ENCODE data around the gene POLDIP2. TPM values are rescaled to one million over a fixed set of nuclear protein-coding genes. Genes with fewer than 3 reads are reported as not detected.
"Not testable (repeated sequence)": the region's sequence is repeated elsewhere in the genome, so short reads cannot be mapped to it uniquely, and the experiment has no call there.

Gene POLDIP2
- polyA plus RNA-seq, 1 of the 3 experiments (the other 2 are of a cell fraction), result 98.1 TPM

DNA sequence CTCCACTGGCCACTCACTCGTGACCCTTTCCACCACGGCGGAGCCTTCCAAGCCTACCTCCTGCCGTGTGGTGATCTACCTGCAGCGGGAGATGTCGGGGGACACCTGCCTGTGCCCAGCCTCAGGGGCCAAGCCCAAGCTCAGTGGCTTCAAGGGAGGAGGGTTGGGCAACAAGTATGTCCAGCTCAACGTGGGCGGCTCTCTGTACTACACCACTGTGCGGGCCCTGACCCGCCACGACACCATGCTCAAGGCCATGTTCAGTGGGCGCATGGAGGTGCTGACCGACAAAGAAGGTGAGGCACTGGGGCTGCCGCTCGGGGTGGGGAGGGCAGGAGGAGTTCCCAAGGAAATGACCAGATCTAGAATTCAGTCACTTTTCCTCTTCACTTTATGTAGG, 17.9 kb downstream of the POLDIP2 start:
- Histone ChIP-seq H4K20me1 (ENCODE audit: insufficient read depth) (peaks cover 27% of the 10 kb centered on the region; the same call in 1 of the 2 replicates), H3K4me1 (ENCODE audit: control insufficient read depth in 1 of 2, insufficient read depth in 2 of 2, low read depth in 1 of 2, low read length in 1 of 2) (peaks cover 1 to 14% of the 10 kb centered on the region in 2 experiments; a peak in 2 of 4 replicates), H3F3A (replicated peaks; ENCODE audit: insufficient read depth) (peaks cover 19% of the 10 kb centered on the region), H3K4me3 (ENCODE audit: low read depth in 2 of 2, low read length in 1 of 2) (no peak overlapping the region), H3K36me3 (replicated peaks in 1 of 2; ENCODE audit: control insufficient read depth in 1 of 2, insufficient read depth in 2 of 2, low read length in 1 of 2) (peaks cover 42 to 50% of the 10 kb centered on the region in 2 experiments), H3K27ac (ENCODE audit: low read depth in 2 of 2, low read length in 1 of 2) (no peak overlapping the region), H2AFZ (ENCODE audit: low read depth) (no peak overlapping the region), H3K9me3 (no peaks in the 10 kb centered on the region), H3K27me3 (ENCODE audit: insufficient read depth) (no peaks in the 10 kb centered on the region), H3K9me2 (no peaks in the 10 kb centered on the region), H3K9ac (no peak overlapping the region), H3K79me2 (ENCODE audit: insufficient read depth) (peaks cover 63% of the 10 kb centered on the region), H3K4me2 (no peak overlapping the region)
- POLR2A ChIA-PET, result no interaction called here
- TF ChIP-seq MEF2A (IDR thresholded peaks at IDR 0.05; ENCODE audit: borderline replicate concordance, low read depth) (no peak), MXI1 (IDR thresholded peaks at IDR 0.05; ENCODE audit: low read depth, low read length) (no peak), FOSL2 (IDR thresholded peaks at IDR 0.05; ENCODE audit: borderline replicate concordance, low read depth) (no peak), CHD2 (IDR thresholded peaks at IDR 0.05; ENCODE audit: low read length, partially characterized antibody) (no peak), GABPA (IDR thresholded peaks at IDR 0.05; ENCODE audit: low read depth) (no peak), TEAD4 (IDR thresholded peaks at IDR 0.05; ENCODE audit: borderline replicate concordance, insufficient read depth) (no peak), SMC3 (IDR thresholded peaks at IDR 0.05; ENCODE audit: low read depth, low read length) (no peak), SIN3A (IDR thresholded peaks at IDR 0.05; ENCODE audit: borderline replicate concordance, low read depth, low read length) (no peak), ELF1 (IDR thresholded peaks at IDR 0.05) (no peak)
- WGBS (ENCODE audit: low lambda C conversion rate), result 91% methylated on average over 12 of the region's 15 CpGs
- no peak for DNase-seq
- CTCF ChIA-PET, result interaction anchor here (0.6 kb wide), 1 partner anchor 12 kb away, joined by 3 read pairs; no protein-coding TSS in a partner anchor

DNA sequence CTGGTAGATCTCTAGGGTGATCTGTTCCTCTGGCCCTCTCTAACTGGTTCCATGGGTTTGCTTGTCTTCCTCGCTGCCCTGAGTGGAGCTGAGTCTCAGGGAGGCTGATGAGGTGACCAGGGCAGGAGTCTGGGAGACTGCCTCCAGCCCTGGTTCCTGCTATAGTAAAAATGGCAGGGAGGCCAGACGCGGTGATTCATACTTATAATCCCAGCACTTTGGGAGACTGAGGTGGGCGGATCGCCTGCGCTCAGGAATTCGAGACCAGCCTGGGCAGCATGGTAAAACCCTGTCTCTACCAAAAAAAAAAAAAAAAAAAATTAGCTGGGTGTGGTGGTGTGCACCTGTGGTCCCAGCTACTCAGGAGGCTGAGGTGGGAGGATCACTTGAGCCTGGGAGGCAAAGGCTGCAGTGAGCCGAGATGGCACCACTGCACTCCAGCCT, 18.5 kb downstream of the POLDIP2 start:
- H4K20me1 ChIP-seq (ENCODE audit: insufficient read depth), result peaks cover 30% of the 10 kb centered on the region; the same call in 1 of the 2 replicates
- H3K4me2 ChIP-seq, result peak overlapping the region; percentile 82; the same call in 1 of the 2 replicates
- DNase-seq; H2AFZ ChIP-seq (ENCODE audit: low read depth); H3K4me3 ChIP-seq (ENCODE audit: low read depth in 2 of 2, low read length in 1 of 2); H3K9me2 ChIP-seq; H3K27me3 ChIP-seq (ENCODE audit: insufficient read depth); H3K9me3 ChIP-seq: not testable (repeated sequence)
- H3K9ac ChIP-seq, result peak overlapping the region; percentile 29; the same call in 1 of the 2 replicates
- peaks cover 19% of the 10 kb centered on the region for H3F3A ChIP-seq (replicated peaks; ENCODE audit: insufficient read depth)
- ChIA-PET POLR2A (interaction anchor here (0.7 to 1.5 kb wide), 2 partner anchors 8 to 18 kb away, joined by 3 to 4 read pairs; partner anchors contain the start of gene POLDIP2), CTCF (interaction anchor here (0.6 kb wide), 1 partner anchor 13 kb away, joined by 3 read pairs; no protein-coding TSS in a partner anchor)
- H3K79me2 ChIP-seq (ENCODE audit: insufficient read depth), result peaks cover 70% of the 10 kb centered on the region
- 93% methylated on average over 8 of the region's 8 CpGs for WGBS (ENCODE audit: low lambda C conversion rate)
- H3K4me1 ChIP-seq (ENCODE audit: control insufficient read depth in 1 of 2, insufficient read depth in 2 of 2, low read depth in 1 of 2, low read length in 1 of 2), result peaks cover 7 to 21% of the 10 kb centered on the region in 2 experiments; a peak in 3 of 4 replicates
- peak overlapping the region in 1 of 2 experiments; percentile 89; a peak in 2 of 4 replicates for H3K27ac ChIP-seq (ENCODE audit: low read depth in 2 of 2, low read length in 1 of 2)
- H3K36me3 ChIP-seq (replicated peaks in 1 of 2; ENCODE audit: control insufficient read depth in 1 of 2, insufficient read depth in 2 of 2, low read length in 1 of 2), result peaks cover 37 to 43% of the 10 kb centered on the region in 2 experiments

DNA sequence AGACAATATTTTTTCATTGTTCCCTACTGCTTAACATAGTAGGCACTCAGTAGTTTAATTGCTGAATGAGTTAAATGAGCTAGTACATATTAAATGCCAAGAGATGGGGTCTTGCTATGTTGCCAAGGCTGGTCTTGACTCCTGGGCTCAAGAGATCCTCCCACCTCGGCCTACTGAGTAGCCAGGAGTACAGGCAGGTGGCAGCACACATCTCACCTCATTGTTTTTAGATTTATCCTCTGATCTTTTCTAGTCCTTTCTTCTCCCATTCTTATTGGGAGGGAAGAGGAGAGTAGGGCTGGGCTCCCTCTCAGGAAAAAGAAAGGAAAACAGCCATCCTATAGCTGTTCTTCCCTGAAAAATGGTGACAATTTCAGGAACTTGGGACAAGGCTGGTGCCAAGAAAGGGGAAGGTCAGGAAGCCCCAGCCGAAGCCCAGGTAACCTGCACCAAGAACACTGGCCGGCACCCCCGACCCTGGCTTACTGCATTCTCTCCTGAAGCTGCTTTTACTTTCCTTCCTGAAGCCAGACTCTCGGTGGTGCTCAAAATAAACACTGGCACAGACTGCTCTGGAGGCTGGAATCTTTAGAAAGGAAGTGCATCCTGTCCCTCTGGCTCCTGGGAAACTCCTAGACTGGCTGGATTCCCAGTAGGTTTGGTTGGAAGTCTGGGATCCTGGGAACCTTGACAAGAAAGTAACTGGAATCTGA, 19.1 kb downstream of the POLDIP2 start:
- Histone ChIP-seq H3K27me3 (ENCODE audit: insufficient read depth) (no peaks in the 10 kb centered on the region), H3K79me2 (ENCODE audit: insufficient read depth) (peaks cover 75% of the 10 kb centered on the region), H3K36me3 (replicated peaks in 1 of 2; ENCODE audit: control insufficient read depth in 1 of 2, insufficient read depth in 2 of 2, low read length in 1 of 2) (peaks cover 37 to 38% of the 10 kb centered on the region in 2 experiments), H2AFZ (ENCODE audit: low read depth) (no peak overlapping the region), H3K9me2 (no peaks in the 10 kb centered on the region), H3K9ac (peak overlapping the region; percentile 29; the same call in 1 of the 2 replicates), H3F3A (replicated peaks; ENCODE audit: insufficient read depth) (peaks cover 19% of the 10 kb centered on the region), H3K9me3 (no peaks in the 10 kb centered on the region), H3K4me1 (ENCODE audit: control insufficient read depth in 1 of 2, insufficient read depth in 2 of 2, low read depth in 1 of 2, low read length in 1 of 2) (peaks cover 11 to 21% of the 10 kb centered on the region in 2 experiments; a peak in 3 of 4 replicates), H3K27ac (ENCODE audit: low read depth in 2 of 2, low read length in 1 of 2) (peak overlapping the region; percentile 51 to 89), H3K4me2 (peak overlapping the region; percentile 82), H3K4me3 (ENCODE audit: low read depth in 2 of 2, low read length in 1 of 2) (no peak overlapping the region), H4K20me1 (ENCODE audit: insufficient read depth) (peaks cover 33% of the 10 kb centered on the region; the same call in 1 of the 2 replicates)
- no peak for DNase-seq
- ChIA-PET CTCF (interaction anchor here (1.2 to 1.4 kb wide), 2 partner anchors 87 to 533 kb away, joined by 3 to 4 read pairs; no protein-coding TSS in a partner anchor), POLR2A (interaction anchor here (0.7 to 1.5 kb wide), 2 partner anchors 9 to 19 kb away, joined by 3 to 4 read pairs; partner anchors contain the start of gene POLDIP2)
- WGBS (ENCODE audit: low lambda C conversion rate), result 63% methylated on average over 5 of the region's 5 CpGs
- TF ChIP-seq RCOR1 (IDR thresholded peaks at IDR 0.05; ENCODE audit: low read length) (no peak), GABPA (IDR thresholded peaks at IDR 0.05; ENCODE audit: low read depth) (0 out of 2 replicates have a peak, but pooled peaks have one; percentile 21)

All from SK-N-SH (cell line).